Measurements from ENCODE around the gene GPC5. TPM values are rescaled to one million over a fixed set of nuclear protein-coding genes. Genes with fewer than 3 reads are reported as not detected.

GPC5 gene
- total and polyA plus RNA-seq, 4 donors = 0.51 to 22.4 (median 2.0) TPM

- Histone ChIP-seq H3K36me3 (ENCODE audit: control insufficient read depth in 4 of 4, insufficient read depth in 3 of 4, low read depth in 1 of 4, low read length in 3 of 4) (no peaks in the 10 kb centered on the region), H3K4me3 (ENCODE audit: low read depth in 1 of 3, low read length in 3 of 3) (no peak overlapping the region), H3K9ac (ENCODE audit: low read depth in 1 of 2, low read length in 2 of 2) (no peak overlapping the region), H3K9me3 (ENCODE audit: control insufficient read depth in 4 of 4, low read length in 3 of 4) (no peaks in the 10 kb centered on the region), H3K27me3 (ENCODE audit: control insufficient read depth in 4 of 4, insufficient read depth in 4 of 4, low read length in 3 of 4) (no peaks in the 10 kb centered on the region), H3K27ac (ENCODE audit: low read depth in 1 of 2, low read length in 2 of 2) (no peak overlapping the region), H3K4me1 (ENCODE audit: control insufficient read depth in 4 of 4, insufficient read depth in 4 of 4, low read length in 3 of 4) (no peaks in the 10 kb centered on the region)
- no peak for DNase-seq (ENCODE audit: low spot score)
- TF ChIP-seq TAF1 (conservative IDR thresholded peaks at IDR 0.05) (no peak), CTCF (IDR thresholded peaks at IDR 0.05; ENCODE audit: low read depth, low read length, missing input control) (no peak), NR2F2 (IDR thresholded peaks at IDR 0.05) (no peak), HNF4A (conservative IDR thresholded peaks at IDR 0.05) (no peak), ATF3 (IDR thresholded peaks at IDR 0.05) (no peak), FOXA2 (IDR thresholded peaks at IDR 0.05) (no peak), GABPA (IDR thresholded peaks at IDR 0.05 in 1 of 2, conservative IDR thresholded peaks at IDR 0.05 in 1 of 2) (no peak), YY1 (IDR thresholded peaks at IDR 0.05) (no peak), FOXA1 (IDR thresholded peaks at IDR 0.05) (no peak), JUND (IDR thresholded peaks at IDR 0.05) (no peak), ZBTB33 (IDR thresholded peaks at IDR 0.05) (no peak), REST (IDR thresholded peaks at IDR 0.05) (no peak), EGR1 (IDR thresholded peaks at IDR 0.05; ENCODE audit: low read depth in 2 of 2) (no peak), MAX (IDR thresholded peaks at IDR 0.05) (no peak)
- WGBS = 90% methylated on average over 3 of the region's 3 CpGs
Measured at GRCh38 chr13:92461402-92461801, 1063.0 kb downstream of the GPC5 start.

- Histone ChIP-seq H3K27ac (ENCODE audit: low read depth in 1 of 2, low read length in 2 of 2) (no peak overlapping the region), H3K36me3 (ENCODE audit: control insufficient read depth in 4 of 4, insufficient read depth in 3 of 4, low read depth in 1 of 4, low read length in 3 of 4) (no peaks in the 10 kb centered on the region), H3K9ac (ENCODE audit: low read depth in 1 of 2, low read length in 2 of 2) (no peak overlapping the region), H3K9me3 (ENCODE audit: control insufficient read depth in 4 of 4, low read length in 3 of 4) (no peaks in the 10 kb centered on the region), H3K4me3 (ENCODE audit: low read depth in 1 of 3, low read length in 3 of 3) (no peak overlapping the region), H3K27me3 (ENCODE audit: control insufficient read depth in 4 of 4, insufficient read depth in 4 of 4, low read length in 3 of 4) (no peaks in the 10 kb centered on the region), H3K4me1 (ENCODE audit: control insufficient read depth in 4 of 4, insufficient read depth in 4 of 4, low read length in 3 of 4) (no peaks in the 10 kb centered on the region)
- no peak for TF ChIP-seq HNF4G (IDR thresholded peaks at IDR 0.05)
- no peak for TF ChIP-seq SP1 (IDR thresholded peaks at IDR 0.05)
- DNase-seq (ENCODE audit: low spot score) = no peak
- 87% methylated on average over 5 of the region's 5 CpGs for WGBS
Measured at GRCh38 chr13:92461831-92462230, 1063.4 kb downstream of the GPC5 start.
